ENCODE results near the gene SEPTIN8.
A peak's percentile ranks its signal among the peaks of the same experiment; 100 is the strongest.

The SEPTIN8 gene

GRCh38 chr5:132752581-132753125 lies 24.4 kb downstream of the SEPTIN8 start:
- H3K27ac ChIP-seq (ENCODE audit: low read length): no peak overlapping the region
- peak; percentile 1 for DNase-seq

GRCh38 chr5:132751971-132752580 lies 25.0 kb downstream of the SEPTIN8 start:
- H3K9me3 ChIP-seq (ENCODE audit: insufficient read depth, low read length, severe bottlenecking): no peaks in the 10 kb centered on the region

More at GRCh38 chr5:132752581-132753125, 24.4 kb downstream of the SEPTIN8 start:
- no peak overlapping the region for H3K4me3 ChIP-seq (ENCODE audit: low read depth in 1 of 2, low read length in 2 of 2)
- H3K4me1 ChIP-seq (ENCODE audit: insufficient read depth, low read length): no peaks in the 10 kb centered on the region
- H3K27me3 ChIP-seq (ENCODE audit: insufficient read depth, low read length, poor library complexity): no peaks in the 10 kb centered on the region
- H3K9me3 ChIP-seq (ENCODE audit: insufficient read depth, low read length, severe bottlenecking): no peaks in the 10 kb centered on the region
- no peaks in the 10 kb centered on the region for H4K20me1 ChIP-seq (ENCODE audit: insufficient read depth, low read length)
- ATAC-seq (ENCODE audit: insufficient read depth, low read depth): no peak
- H3K79me2 ChIP-seq (ENCODE audit: insufficient read depth, low read length): no peaks in the 10 kb centered on the region
- no peak overlapping the region for H3K9ac ChIP-seq (ENCODE audit: low read depth, low read length)
- TF ChIP-seq EZH2 (IDR thresholded peaks at IDR 0.05; ENCODE audit: borderline replicate concordance, low read depth, low read length, severe bottlenecking) (no peak), CTCF (IDR thresholded peaks at IDR 0.05; ENCODE audit: borderline replicate concordance, extremely low read depth, low read length, poor library complexity, severe bottlenecking) (no peak)
- peaks cover 5% of the 10 kb centered on the region; the same call in 1 of the 2 replicates for H3K36me3 ChIP-seq (ENCODE audit: insufficient read depth, low read length)
- H3K4me2 ChIP-seq (ENCODE audit: insufficient read depth, low read length): no peak overlapping the region
- no peak overlapping the region for H2AFZ ChIP-seq (ENCODE audit: low read depth, low read length)

GRCh38 chr5:132751444-132751843 lies 25.6 kb downstream of the SEPTIN8 start:
- no peaks in the 10 kb centered on the region for H4K20me1 ChIP-seq (ENCODE audit: insufficient read depth, low read length)
- no peak overlapping the region for H3K4me3 ChIP-seq (ENCODE audit: low read depth in 1 of 2, low read length in 2 of 2)
- H3K27ac ChIP-seq (ENCODE audit: low read length): no peak overlapping the region
- H3K27me3 ChIP-seq (ENCODE audit: insufficient read depth, low read length, poor library complexity): no peaks in the 10 kb centered on the region
- ATAC-seq (ENCODE audit: insufficient read depth, low read depth): no peak
- TF ChIP-seq EZH2 (IDR thresholded peaks at IDR 0.05; ENCODE audit: borderline replicate concordance, low read depth, low read length, severe bottlenecking): no peak
- no peak for TF ChIP-seq CTCF (IDR thresholded peaks at IDR 0.05; ENCODE audit: borderline replicate concordance, extremely low read depth, low read length, poor library complexity, severe bottlenecking)
- no peaks in the 10 kb centered on the region for H3K4me1 ChIP-seq (ENCODE audit: insufficient read depth, low read length)
- no peaks in the 10 kb centered on the region for H3K36me3 ChIP-seq (ENCODE audit: insufficient read depth, low read length)
- H2AFZ ChIP-seq (ENCODE audit: low read depth, low read length): no peak overlapping the region
- H3K79me2 ChIP-seq (ENCODE audit: insufficient read depth, low read length): no peaks in the 10 kb centered on the region
- no peak for DNase-seq
- H3K9ac ChIP-seq (ENCODE audit: low read depth, low read length): no peak overlapping the region
- no peaks in the 10 kb centered on the region for H3K9me3 ChIP-seq (ENCODE audit: insufficient read depth, low read length, severe bottlenecking)
- no peak overlapping the region for H3K4me2 ChIP-seq (ENCODE audit: insufficient read depth, low read length)

More at GRCh38 chr5:132751971-132752580, 25.0 kb downstream of the SEPTIN8 start:
- TF ChIP-seq CTCF (IDR thresholded peaks at IDR 0.05; ENCODE audit: borderline replicate concordance, extremely low read depth, low read length, poor library complexity, severe bottlenecking) (no peak), EZH2 (IDR thresholded peaks at IDR 0.05; ENCODE audit: borderline replicate concordance, low read depth, low read length, severe bottlenecking) (no peak)
- no peak for DNase-seq
- Histone ChIP-seq H3K9ac (ENCODE audit: low read depth, low read length) (no peak overlapping the region), H3K4me2 (ENCODE audit: insufficient read depth, low read length) (no peak overlapping the region), H2AFZ (ENCODE audit: low read depth, low read length) (no peak overlapping the region), H3K27ac (ENCODE audit: low read length) (no peak overlapping the region), H3K79me2 (ENCODE audit: insufficient read depth, low read length) (no peaks in the 10 kb centered on the region), H3K36me3 (ENCODE audit: insufficient read depth, low read length) (no peaks in the 10 kb centered on the region), H3K4me3 (ENCODE audit: low read depth in 1 of 2, low read length in 2 of 2) (no peak overlapping the region), H4K20me1 (ENCODE audit: insufficient read depth, low read length) (no peaks in the 10 kb centered on the region), H3K27me3 (ENCODE audit: insufficient read depth, low read length, poor library complexity) (no peaks in the 10 kb centered on the region), H3K4me1 (ENCODE audit: insufficient read depth, low read length) (no peaks in the 10 kb centered on the region)
- ATAC-seq (ENCODE audit: insufficient read depth, low read depth): no peak
